Gastroesophageal sphincter (tissue), 4 donors: ENCODE results near the gene EPAS1. TPM values are rescaled to one million over a fixed set of nuclear protein-coding genes. Genes with fewer than 3 reads are reported as not detected.
A peak's percentile ranks its signal among the peaks of the same experiment; 100 is the strongest.

Experiments used
- ATAC-seq: fragments of 150-250 bp; one replicate; pipeline ENCODE4 v1.9.1; 2016; ENCODE audit warnings: mild to moderate bottlenecking, moderate library complexity
- H3K27ac ChIP-seq, 4 donors: fragments of 200-600 bp; sonication (generic) in 3 of 4; 1 replicate in 3 of 4; 2 replicates in 1 of 4; pipeline ENCODE4 v1.5.1; 2016 to 2019
- H3K27me3 ChIP-seq: fragments of 200-600 bp; sonication (generic); one replicate; pipeline ENCODE4 v1.5.1; 2019
- H3K36me3 ChIP-seq, 2 donors: fragments of 200-600 bp; sonication (generic); one replicate each; pipeline ENCODE4 v1.5.1; 2019; ENCODE audit warnings: control low read depth in 1 of 2
- H3K4me1 ChIP-seq, 3 donors: fragments of 200-600 bp; sonication (generic); 1 replicate in 2 of 3; 2 replicates in 1 of 3; pipeline ENCODE4 v1.5.1; 2016 to 2019; ENCODE audit warnings: control low read depth in 2 of 3
- H3K4me3 ChIP-seq, 2 donors: fragments of 200-600 bp; sonication (generic); one replicate each; pipeline ENCODE4 v1.5.1; 2019; ENCODE audit warnings: mild to moderate bottlenecking in 1 of 2, moderate library complexity in 1 of 2
- H3K9me3 ChIP-seq, 3 donors: fragments of 200-600 bp; sonication (generic); one replicate each; pipeline ENCODE4 v1.5.1; 2017 to 2019; ENCODE audit warnings: control low read depth in 2 of 3
- CTCF ChIP-seq, 4 experiments: fragments of 200-600 bp in 2 of 4; fragments of 450-650 bp in 2 of 4; sonication (generic) in 1 of 4; IDR thresholded peaks; one replicate each; pipeline ENCODE4 v1.5.1; 2017 to 2019; ENCODE audit warnings: antibody characterized with exemption in 4 of 4, mild to moderate bottlenecking in 2 of 4, moderate library complexity in 2 of 4
- EP300 ChIP-seq: sonication (generic); formaldehyde crosslinking; IDR thresholded peaks from one replicate; pipeline ENCODE4 v1.6.1; 2017; ENCODE audit warnings: antibody characterized with exemption, mild to moderate bottlenecking
- POLR2A ChIP-seq, 2 donors: fragments of 450-650 bp; IDR thresholded peaks; one replicate each; pipeline ENCODE4 v1.6.1; 2017; ENCODE audit warnings: antibody characterized with exemption in 2 of 2, mild to moderate bottlenecking in 2 of 2, moderate library complexity in 1 of 2
- POLR2AphosphoS5 ChIP-seq: sonication (generic); formaldehyde crosslinking; IDR thresholded peaks from one replicate; pipeline ENCODE4 v1.6.1; 2017; ENCODE audit warnings: antibody characterized with exemption
- WGBS, 2 donors: methylation state at CpG; one replicate each; pipeline ENCODE4 v1.1.5; 2018; ENCODE audit warnings: low coverage in 1 of 2; 5-methylcytosine and 5-hydroxymethylcytosine counted together
- total RNA-seq, 4 donors: library from RNA; depleted of rRNA; stranded (reverse); fragments of >200 nt; gene quantifications; one replicate each; pipeline ENCODE4 v1.1.0, GENCODE V29; 2016

The EPAS1 gene
- total RNA-seq, 4 donors from 2014 or later: 101 to 152 (median 131) TPM

- peak overlapping the region in 1 of 4 donors; percentile 19 for H3K27ac ChIP-seq
Observed at GRCh38 chr2:46345775-46346174, 48.6 kb downstream of the EPAS1 start.

GRCh38 chr2:46346719-46347118, 49.5 kb downstream of the EPAS1 start:
- peak overlapping the region in 1 of 4 donors; percentile 19 for H3K27ac ChIP-seq
- peaks cover 0 to 63% (median 0%) of the 10 kb centered on the region in 3 donors for H3K4me1 ChIP-seq
- no peaks in the 10 kb centered on the region for H3K27me3 ChIP-seq
- WGBS, 2 donors: 100% methylated on average over 2 of the region's 10 CpGs; no CpG with 5 or more reads in 1 of the 2 donors
- no peak for TF ChIP-seq POLR2A (IDR thresholded peaks at IDR 0.05)
- no peak for TF ChIP-seq POLR2AphosphoS5
- no peak for TF ChIP-seq EP300
- no peak for TF ChIP-seq CTCF (IDR thresholded peaks at IDR 0.05)
- no peaks in the 10 kb centered on the region for H3K9me3 ChIP-seq
- peaks cover 0 to 35% of the 10 kb centered on the region in 2 donors for H3K36me3 ChIP-seq
- no peak for ATAC-seq
- H3K4me3 ChIP-seq: no peak overlapping the region

More at GRCh38 chr2:46345775-46346174, 48.6 kb downstream of the EPAS1 start:
- ATAC-seq: no peak
- H3K36me3 ChIP-seq: peaks cover 0 to 25% of the 10 kb centered on the region in 2 donors
- H3K4me3 ChIP-seq: no peak overlapping the region
- peaks cover 0 to 53% (median 0%) of the 10 kb centered on the region in 3 donors for H3K4me1 ChIP-seq
- H3K27me3 ChIP-seq: no peaks in the 10 kb centered on the region
- WGBS, 2 donors: 61 to 81% methylated on average over 3 of the region's 3 CpGs
- no peaks in the 10 kb centered on the region for H3K9me3 ChIP-seq
- TF ChIP-seq EP300: no peak
- TF ChIP-seq CTCF (IDR thresholded peaks at IDR 0.05): no peak
- TF ChIP-seq POLR2A (IDR thresholded peaks at IDR 0.05): no peak
- TF ChIP-seq POLR2AphosphoS5: no peak

GRCh38 chr2:46347648-46348280, 50.6 kb downstream of the EPAS1 start:
- H3K4me1 ChIP-seq: peaks cover 0 to 61% (median 0%) of the 10 kb centered on the region in 3 donors
- H3K9me3 ChIP-seq: no peaks in the 10 kb centered on the region
- peaks cover 0 to 36% of the 10 kb centered on the region in 2 donors for H3K36me3 ChIP-seq
- WGBS, 2 donors: 83 to 93% methylated on average over 3 to 4 of the region's 11 CpGs
- no peak overlapping the region for H3K4me3 ChIP-seq
- no peaks in the 10 kb centered on the region for H3K27me3 ChIP-seq
- no peak for ATAC-seq
- TF ChIP-seq CTCF (IDR thresholded peaks at IDR 0.05): no peak
- TF ChIP-seq POLR2A (IDR thresholded peaks at IDR 0.05): no peak
- TF ChIP-seq EP300: no peak
- TF ChIP-seq POLR2AphosphoS5: no peak
- peak overlapping the region in 2 of 4 donors; percentile 29 to 31 for H3K27ac ChIP-seq

GRCh38 chr2:46349115-46349547, 51.9 kb downstream of the EPAS1 start:
- WGBS, 2 donors: 71% methylated on average over 4 of the region's 6 CpGs; no CpG with 5 or more reads in 1 of the 2 donors
- ATAC-seq: no peak
- H3K27ac ChIP-seq: peak overlapping the region in 1 of 4 donors; percentile 26
- H3K4me1 ChIP-seq: peaks cover 0 to 57% (median 0%) of the 10 kb centered on the region in 3 donors
- TF ChIP-seq CTCF (IDR thresholded peaks at IDR 0.05): no peak
- no peak for TF ChIP-seq POLR2AphosphoS5
- no peak for TF ChIP-seq POLR2A (IDR thresholded peaks at IDR 0.05)
- TF ChIP-seq EP300: no peak
- H3K36me3 ChIP-seq: peaks cover 0 to 43% of the 10 kb centered on the region in 2 donors
- no peaks in the 10 kb centered on the region for H3K9me3 ChIP-seq
- no peaks in the 10 kb centered on the region for H3K27me3 ChIP-seq
- H3K4me3 ChIP-seq: no peak overlapping the region
